HG03469 (cell line): ENCODE results near the gene TRPM3.
"Not testable (repeated sequence)": the region's sequence is repeated elsewhere in the genome, so short reads cannot be mapped to it uniquely, and the experiment has no call there.

Experiments used
- ATAC-seq: cut with Tn5 transposase; IDR thresholded peaks from one replicate; pipeline ENCODE4 v1.9.1; 2021; ENCODE audit warnings: mild to moderate bottlenecking, moderate library complexity, moderate number of reproducible peaks; ENCODE audit not compliant: unreplicated experiment

TRPM3 gene

GRCh38 chr9:71003346-71003745 lies 118.1 kb downstream of the TRPM3 start:
- ATAC-seq = no peak

GRCh38 chr9:71001780-71002386 lies 119.5 kb downstream of the TRPM3 start:
- ATAC-seq = peak; percentile 64

GRCh38 chr9:70998962-70999361 lies 122.5 kb downstream of the TRPM3 start:
- no peak for ATAC-seq

GRCh38 chr9:70995511-70995910 lies 125.9 kb downstream of the TRPM3 start:
- no peak for ATAC-seq

- no peak for ATAC-seq
Observed at GRCh38 chr9:70994582-70994981, 126.8 kb downstream of the TRPM3 start.

GRCh38 chr9:70988551-70988950 lies 132.9 kb downstream of the TRPM3 start:
- no peak for ATAC-seq

GRCh38 chr9:70987986-70988385 lies 133.4 kb downstream of the TRPM3 start:
- no peak for ATAC-seq

GRCh38 chr9:70986984-70987383 lies 134.4 kb downstream of the TRPM3 start:
- ATAC-seq = no peak

- no peak for ATAC-seq
Observed at GRCh38 chr9:70983723-70984295, 137.6 kb downstream of the TRPM3 start.

- no peak for ATAC-seq
Observed at GRCh38 chr9:70981312-70981711, 140.1 kb downstream of the TRPM3 start.

GRCh38 chr9:70979966-70980365 lies 141.5 kb downstream of the TRPM3 start:
- ATAC-seq = no peak

- no peak for ATAC-seq
Observed at GRCh38 chr9:70978085-70978484, 143.3 kb downstream of the TRPM3 start.

GRCh38 chr9:70975821-70976220 lies 145.6 kb downstream of the TRPM3 start:
- ATAC-seq = no peak

- ATAC-seq = no peak
Observed at GRCh38 chr9:70971723-70972122, 149.7 kb downstream of the TRPM3 start.

GRCh38 chr9:70966380-70966779 lies 155.0 kb downstream of the TRPM3 start:
- not testable (repeated sequence) for ATAC-seq

GRCh38 chr9:70964861-70965260 lies 156.6 kb downstream of the TRPM3 start:
- ATAC-seq = no peak

- ATAC-seq = no peak
Observed at GRCh38 chr9:70963554-70963953, 157.9 kb downstream of the TRPM3 start.

GRCh38 chr9:70962761-70963440 lies 158.5 kb downstream of the TRPM3 start:
- ATAC-seq = no peak

GRCh38 chr9:70959366-70959765 lies 162.1 kb downstream of the TRPM3 start:
- no peak for ATAC-seq

- ATAC-seq = no peak
Observed at GRCh38 chr9:70954596-70955143, 166.8 kb downstream of the TRPM3 start.

GRCh38 chr9:70954126-70954525 lies 167.3 kb downstream of the TRPM3 start:
- ATAC-seq = no peak
